Lung (tissue), 4 donors: ENCODE data around the gene SOX14. TPM values are rescaled to one million over a fixed set of nuclear protein-coding genes. Genes with fewer than 3 reads are reported as not detected.

Experiments used
- polyA plus RNA-seq, 2 donors: library from polyadenylated mRNA; stranded (reverse); fragments of 200-250 nt; gene quantifications; one replicate each; pipeline ENCODE4 v1.2.1, GENCODE V29; 2013
- total RNA-seq, 2 donors: library from RNA; depleted of rRNA in 1 of 2; stranded (reverse); fragments of >200 nt in 1 of 2; gene quantifications; one replicate each; pipeline ENCODE4 v1.2.1, GENCODE V29; 2014 to 2021
- donor health status: Bipolar disorder and iron deficiency.
- donor health status: healthy.
- donor health status: DM: yes; HTN: yes; CAD: no.

The SOX14 gene
- total and polyA plus RNA-seq, 4 donors = not detected

Other genes starting within 250 kb of the SOX14 start
- 100 to 1,000 TPM; 114 to 316 TPM for gene CLDN18, start 245.8 kb downstream of the SOX14 start, total RNA-seq
- 100 to 1,000 TPM in 1 of 2 donors, 10 to 100 TPM in 1; 31.4 to 118 TPM for gene CLDN18, start 245.8 kb downstream of the SOX14 start, polyA plus RNA-seq